ENCODE results near the gene CFTR.

DNA sequence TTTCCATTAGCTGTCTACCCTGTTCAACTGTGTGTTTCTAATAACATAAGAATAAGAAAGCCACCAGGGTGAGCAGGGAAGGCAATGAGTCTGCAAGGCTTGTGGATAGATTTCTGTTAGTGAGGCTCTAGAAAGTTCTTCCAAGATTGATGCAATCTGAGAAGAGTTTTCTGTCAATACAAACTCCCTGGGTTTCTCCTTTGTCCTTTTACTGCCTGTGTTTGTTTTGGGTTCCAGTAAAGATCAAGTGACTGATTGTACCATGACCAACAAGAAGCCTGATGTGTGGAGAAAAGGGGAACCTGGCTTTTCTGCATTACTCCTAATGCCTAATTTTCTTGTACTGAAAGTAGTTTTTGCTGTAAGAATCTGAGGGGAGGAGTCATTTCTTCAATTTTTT, 139.9 kb downstream of the CFTR start:
- TF ChIP-seq, protein P1, sequence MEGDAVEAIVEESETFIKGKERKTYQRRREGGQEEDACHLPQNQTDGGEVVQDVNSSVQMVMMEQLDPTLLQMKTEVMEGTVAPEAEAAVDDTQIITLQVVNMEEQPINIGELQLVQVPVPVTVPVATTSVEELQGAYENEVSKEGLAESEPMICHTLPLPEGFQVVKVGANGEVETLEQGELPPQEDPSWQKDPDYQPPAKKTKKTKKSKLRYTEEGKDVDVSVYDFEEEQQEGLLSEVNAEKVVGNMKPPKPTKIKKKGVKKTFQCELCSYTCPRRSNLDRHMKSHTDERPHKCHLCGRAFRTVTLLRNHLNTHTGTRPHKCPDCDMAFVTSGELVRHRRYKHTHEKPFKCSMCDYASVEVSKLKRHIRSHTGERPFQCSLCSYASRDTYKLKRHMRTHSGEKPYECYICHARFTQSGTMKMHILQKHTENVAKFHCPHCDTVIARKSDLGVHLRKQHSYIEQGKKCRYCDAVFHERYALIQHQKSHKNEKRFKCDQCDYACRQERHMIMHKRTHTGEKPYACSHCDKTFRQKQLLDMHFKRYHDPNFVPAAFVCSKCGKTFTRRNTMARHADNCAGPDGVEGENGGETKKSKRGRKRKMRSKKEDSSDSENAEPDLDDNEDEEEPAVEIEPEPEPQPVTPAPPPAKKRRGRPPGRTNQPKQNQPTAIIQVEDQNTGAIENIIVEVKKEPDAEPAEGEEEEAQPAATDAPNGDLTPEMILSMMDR (conservative IDR thresholded peaks at IDR 0.05; ENCODE audit: low read depth, low read length) = no peak
- no peak for TF ChIP-seq POLR2A (IDR thresholded peaks at IDR 0.05; ENCODE audit: low read depth, low read length)
- no peak for TF ChIP-seq MAZ (IDR thresholded peaks at IDR 0.05; ENCODE audit: borderline replicate concordance, low read depth, low read length)
- TF ChIP-seq, protein P2, sequence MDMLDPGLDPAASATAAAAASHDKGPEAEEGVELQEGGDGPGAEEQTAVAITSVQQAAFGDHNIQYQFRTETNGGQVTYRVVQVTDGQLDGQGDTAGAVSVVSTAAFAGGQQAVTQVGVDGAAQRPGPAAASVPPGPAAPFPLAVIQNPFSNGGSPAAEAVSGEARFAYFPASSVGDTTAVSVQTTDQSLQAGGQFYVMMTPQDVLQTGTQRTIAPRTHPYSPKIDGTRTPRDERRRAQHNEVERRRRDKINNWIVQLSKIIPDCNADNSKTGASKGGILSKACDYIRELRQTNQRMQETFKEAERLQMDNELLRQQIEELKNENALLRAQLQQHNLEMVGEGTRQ (IDR thresholded peaks at IDR 0.05; ENCODE audit: low read depth, low read length) = no peak
- TF ChIP-seq MAFK (IDR thresholded peaks at IDR 0.05; ENCODE audit: low read depth, low read length) = no peak
- no peak for TF ChIP-seq RAD21 (IDR thresholded peaks at IDR 0.05; ENCODE audit: low read length)
- TF ChIP-seq, protein P3, sequence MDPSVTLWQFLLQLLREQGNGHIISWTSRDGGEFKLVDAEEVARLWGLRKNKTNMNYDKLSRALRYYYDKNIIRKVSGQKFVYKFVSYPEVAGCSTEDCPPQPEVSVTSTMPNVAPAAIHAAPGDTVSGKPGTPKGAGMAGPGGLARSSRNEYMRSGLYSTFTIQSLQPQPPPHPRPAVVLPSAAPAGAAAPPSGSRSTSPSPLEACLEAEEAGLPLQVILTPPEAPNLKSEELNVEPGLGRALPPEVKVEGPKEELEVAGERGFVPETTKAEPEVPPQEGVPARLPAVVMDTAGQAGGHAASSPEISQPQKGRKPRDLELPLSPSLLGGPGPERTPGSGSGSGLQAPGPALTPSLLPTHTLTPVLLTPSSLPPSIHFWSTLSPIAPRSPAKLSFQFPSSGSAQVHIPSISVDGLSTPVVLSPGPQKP (IDR thresholded peaks at IDR 0.05; ENCODE audit: borderline replicate concordance, low read depth, low read length) = no peak
